K562 (cell line): ENCODE data around the gene NANS. TPM values are rescaled to one million over a fixed set of nuclear protein-coding genes. Genes with fewer than 3 reads are reported as not detected.

Source experiments
- DMBX1 ChIP-seq: fragments of 250-450 bp; sonication (Bioruptor Pico); IDR thresholded peaks from 2 replicates; pipeline ENCODE4 v1.8.0; 2022; ENCODE audit warnings: inconsistent platforms, mild to moderate bottlenecking, moderate library complexity, borderline replicate concordance
- GABPB1 ChIP-seq: sonication (generic); formaldehyde crosslinking; IDR thresholded peaks from 2 replicates; pipeline ENCODE4 v1.8.0; 2022; ENCODE audit warnings: mild to moderate bottlenecking, missing genetic modification reagents
- HDAC8 ChIP-seq: fragments of 450-650 bp; IDR thresholded peaks from 2 replicates; pipeline ENCODE4 v1.6.1; 2016; ENCODE audit warnings: mild to moderate bottlenecking, missing genetic modification characterization, moderate library complexity, missing compliant biosample characterization
- HIVEP1 ChIP-seq: fragments of 250-450 bp; sonication (Bioruptor Pico); IDR thresholded peaks from 2 replicates; pipeline ENCODE4 v1.4.0; 2020; ENCODE audit warnings: mild to moderate bottlenecking
- MAFG ChIP-seq: fragments of 450-650 bp; conservative IDR thresholded peaks from 2 replicates; pipeline ENCODE4 v1.6.1; 2016; ENCODE audit warnings: missing genetic modification characterization, missing compliant biosample characterization
- MAZ ChIP-seq, 2 experiments: fragments of 450-650 bp in 1 of 2; sonication (generic) in 1 of 2; formaldehyde crosslinking; IDR thresholded peaks in 1 of 2; conservative IDR thresholded peaks in 1 of 2; 2 replicates each; pipeline versions ENCODE4 v1.4.0 to v1.5.0; 2020; ENCODE audit warnings: mild to moderate bottlenecking in 1 of 2, missing genetic modification reagents in 1 of 2
- MCM7 ChIP-seq, 2 experiments: fragments of 450-650 bp; IDR thresholded peaks; 2 replicates each; pipeline ENCODE4 v1.6.1; 2016 to 2018
- MYBL2 ChIP-seq, 2 experiments: fragments of 450-650 bp in 1 of 2; sonication (generic) in 1 of 2; formaldehyde crosslinking in 1 of 2; IDR thresholded peaks; 2 replicates each; pipeline versions ENCODE4 v1.6.1 to v1.8.1; 2017 to 2022; ENCODE audit warnings: borderline replicate concordance in 1 of 2, inconsistent platforms in 1 of 2, low read depth in 1 of 2, mild to moderate bottlenecking in 1 of 2, missing genetic modification reagents in 1 of 2, moderate library complexity in 1 of 2
- NCOA4 ChIP-seq: fragments of 450-650 bp; IDR thresholded peaks from 2 replicates; pipeline ENCODE4 v1.6.1; 2018; ENCODE audit warnings: mild to moderate bottlenecking; ENCODE audit not compliant: partially characterized antibody
- NFXL1 ChIP-seq: fragments of 450-650 bp; formaldehyde crosslinking; IDR thresholded peaks from 2 replicates; pipeline ENCODE4 v1.4.0; 2021; ENCODE audit warnings: mild to moderate bottlenecking
- NR4A1 ChIP-seq, 2 experiments: fragments of 250-450 bp in 1 of 2; fragments of 450-650 bp in 1 of 2; sonication (Bioruptor Pico) in 1 of 2; IDR thresholded peaks; 2 replicates each; pipeline versions ENCODE4 v1.4.0 to v1.6.1; 2016 to 2020; ENCODE audit warnings: mild to moderate bottlenecking in 2 of 2, missing compliant biosample characterization in 1 of 2, missing genetic modification characterization in 1 of 2, moderate library complexity in 1 of 2
- PURB ChIP-seq: sonication (generic); formaldehyde crosslinking; IDR thresholded peaks from 2 replicates; pipeline ENCODE4 v1.9.0; 2021; ENCODE audit warnings: low read depth, mild to moderate bottlenecking, missing genetic modification reagents
- ZNF41 ChIP-seq: fragments of 250-450 bp; sonication (Bioruptor Pico); conservative IDR thresholded peaks from 2 replicates; pipeline ENCODE4 v1.4.0; 2020; ENCODE audit warnings: mild to moderate bottlenecking
- ZNF75A ChIP-seq: fragments of 450-650 bp; formaldehyde crosslinking; IDR thresholded peaks from 2 replicates; pipeline ENCODE4 v1.4.0; 2020; ENCODE audit warnings: mild to moderate bottlenecking
- polyA plus RNA-seq, 8 experiments: library from polyadenylated mRNA; depleted of rRNA in 4 of 8; stranded (reverse) in 5 of 8; unstranded in 3 of 8; fragments of >200 nt; fragmentation: Nextera tagmentation in 2 of 8; fragmentation: Illumina TruSeq in 1 of 8; extraction: Ambion mirVana in 2 of 8; extraction: Trizol in 1 of 8; gene quantifications; 2 replicates each; pipeline versions ENCODE4 v1.2.1 to v1.2.3, GENCODE V29; 2011 to 2014; ENCODE audit warnings: inconsistent platforms in 1 of 8, missing spikeins in 1 of 8
- total RNA-seq, 7 experiments: library from RNA; depleted of rRNA in 6 of 7; stranded (reverse); fragments of >200 nt in 6 of 7; fragmentation: Illumina TruSeq in 2 of 7; extraction: Trizol in 2 of 7; gene quantifications; 2 replicates each; pipeline versions ENCODE4 v1.2.1 to v1.2.3, GENCODE V29; 2011 to 2021; ENCODE audit warnings: low replicate concordance in 1 of 7
- TF ChIP-seq, protein P1 (sequence below): fragments of 250-450 bp; sonication (Bioruptor Pico); IDR thresholded peaks from 2 replicates; pipeline ENCODE4 v1.8.0; 2021; ENCODE audit warnings: mild to moderate bottlenecking, moderate library complexity
- TF ChIP-seq, protein P2 (sequence below): fragments of 450-650 bp; formaldehyde crosslinking; IDR thresholded peaks from 2 replicates; pipeline ENCODE4 v1.4.0; 2020; ENCODE audit warnings: mild to moderate bottlenecking, moderate library complexity
- TF ChIP-seq, protein P3 (sequence below): fragments of 250-450 bp; sonication (Bioruptor Pico); IDR thresholded peaks from 2 replicates; pipeline ENCODE4 v1.8.0; 2022; ENCODE audit warnings: inconsistent platforms
- TF ChIP-seq, protein P4 (sequence below): fragments of 450-650 bp; IDR thresholded peaks from 2 replicates; pipeline ENCODE4 v1.6.1; 2016; ENCODE audit warnings: missing biosample characterization, missing genetic modification characterization
- TF ChIP-seq, protein P5 (sequence below): fragments of 250-450 bp; sonication (Bioruptor Pico); IDR thresholded peaks from 2 replicates; pipeline ENCODE4 v1.4.0; 2020; ENCODE audit warnings: mild to moderate bottlenecking

Gene NANS
- total and polyA plus RNA-seq, 9 of the 15 experiments (the other 6 are each of a cell fraction or from before 2014, with no cell fraction given): 37.1 to 181 (median 137) TPM

DNA sequence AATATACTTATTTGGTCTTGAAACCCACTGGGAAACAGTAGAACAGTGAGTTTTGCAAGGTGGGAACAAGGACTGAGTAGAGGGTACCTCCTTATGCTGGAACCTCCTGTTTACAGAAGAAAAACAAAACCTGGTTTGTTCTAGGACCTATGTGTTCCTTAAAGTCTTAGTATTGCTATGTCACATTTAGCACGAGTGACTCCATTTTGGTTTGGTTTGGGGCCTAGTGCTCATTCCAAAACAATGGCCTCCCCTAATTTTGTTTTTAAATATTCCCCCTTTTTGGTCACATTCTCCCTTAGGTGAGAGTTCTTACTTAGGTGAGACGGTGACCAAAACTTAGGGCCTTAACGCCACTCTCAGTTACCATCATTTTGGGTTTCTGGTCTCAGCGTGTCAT lies 6.2 kb upstream of the NANS start (continued):
- TF ChIP-seq, protein P1, sequence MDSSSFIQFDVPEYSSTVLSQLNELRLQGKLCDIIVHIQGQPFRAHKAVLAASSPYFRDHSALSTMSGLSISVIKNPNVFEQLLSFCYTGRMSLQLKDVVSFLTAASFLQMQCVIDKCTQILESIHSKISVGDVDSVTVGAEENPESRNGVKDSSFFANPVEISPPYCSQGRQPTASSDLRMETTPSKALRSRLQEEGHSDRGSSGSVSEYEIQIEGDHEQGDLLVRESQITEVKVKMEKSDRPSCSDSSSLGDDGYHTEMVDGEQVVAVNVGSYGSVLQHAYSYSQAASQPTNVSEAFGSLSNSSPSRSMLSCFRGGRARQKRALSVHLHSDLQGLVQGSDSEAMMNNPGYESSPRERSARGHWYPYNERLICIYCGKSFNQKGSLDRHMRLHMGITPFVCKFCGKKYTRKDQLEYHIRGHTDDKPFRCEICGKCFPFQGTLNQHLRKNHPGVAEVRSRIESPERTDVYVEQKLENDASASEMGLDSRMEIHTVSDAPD (CRISPR knock-in tag): 0 out of 2 replicates have a peak, but pooled peaks have one; percentile 42
- TF ChIP-seq ZNF41 (CRISPR knock-in tag): peak; percentile 89
- no peak for TF ChIP-seq NCOA4
- TF ChIP-seq MAZ (CRISPR knock-in tag; conservative IDR thresholded peaks at IDR 0.05 in 1 of 2, IDR thresholded peaks at IDR 0.05 in 1 of 2): peak in 1 of 2 experiments; percentile 51; a peak in 2 of 4 replicates
- TF ChIP-seq DMBX1 (CRISPR knock-in tag): peak; percentile 97
- no peak for TF ChIP-seq MYBL2 (IDR thresholded peaks at IDR 0.05; ENCODE audit: low read depth)
- no peak for TF ChIP-seq MYBL2 (CRISPR knock-in tag; IDR thresholded peaks at IDR 0.05; ENCODE audit: borderline replicate concordance)
- TF ChIP-seq PURB (CRISPR knock-in tag): no peak
- TF ChIP-seq, protein P2, sequence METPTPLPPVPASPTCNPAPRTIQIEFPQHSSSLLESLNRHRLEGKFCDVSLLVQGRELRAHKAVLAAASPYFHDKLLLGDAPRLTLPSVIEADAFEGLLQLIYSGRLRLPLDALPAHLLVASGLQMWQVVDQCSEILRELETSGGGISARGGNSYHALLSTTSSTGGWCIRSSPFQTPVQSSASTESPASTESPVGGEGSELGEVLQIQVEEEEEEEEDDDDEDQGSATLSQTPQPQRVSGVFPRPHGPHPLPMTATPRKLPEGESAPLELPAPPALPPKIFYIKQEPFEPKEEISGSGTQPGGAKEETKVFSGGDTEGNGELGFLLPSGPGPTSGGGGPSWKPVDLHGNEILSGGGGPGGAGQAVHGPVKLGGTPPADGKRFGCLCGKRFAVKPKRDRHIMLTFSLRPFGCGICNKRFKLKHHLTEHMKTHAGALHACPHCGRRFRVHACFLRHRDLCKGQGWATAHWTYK: peak; percentile 91
- 0 out of 2 replicates have a peak, but pooled peaks have one; percentile 25 for TF ChIP-seq NR4A1 (CRISPR knock-in tag; IDR thresholded peaks at IDR 0.05)
- TF ChIP-seq NR4A1 (tag; IDR thresholded peaks at IDR 0.05): peak; percentile 96
- TF ChIP-seq NFXL1 (CRISPR knock-in tag): peak; percentile 80; the same call in 1 of the 2 replicates
- TF ChIP-seq MCM7 (IDR thresholded peaks at IDR 0.05): no peak
- TF ChIP-seq HIVEP1 (CRISPR knock-in tag): 0 out of 2 replicates have a peak, but pooled peaks have one; percentile 75
- TF ChIP-seq, protein P3, sequence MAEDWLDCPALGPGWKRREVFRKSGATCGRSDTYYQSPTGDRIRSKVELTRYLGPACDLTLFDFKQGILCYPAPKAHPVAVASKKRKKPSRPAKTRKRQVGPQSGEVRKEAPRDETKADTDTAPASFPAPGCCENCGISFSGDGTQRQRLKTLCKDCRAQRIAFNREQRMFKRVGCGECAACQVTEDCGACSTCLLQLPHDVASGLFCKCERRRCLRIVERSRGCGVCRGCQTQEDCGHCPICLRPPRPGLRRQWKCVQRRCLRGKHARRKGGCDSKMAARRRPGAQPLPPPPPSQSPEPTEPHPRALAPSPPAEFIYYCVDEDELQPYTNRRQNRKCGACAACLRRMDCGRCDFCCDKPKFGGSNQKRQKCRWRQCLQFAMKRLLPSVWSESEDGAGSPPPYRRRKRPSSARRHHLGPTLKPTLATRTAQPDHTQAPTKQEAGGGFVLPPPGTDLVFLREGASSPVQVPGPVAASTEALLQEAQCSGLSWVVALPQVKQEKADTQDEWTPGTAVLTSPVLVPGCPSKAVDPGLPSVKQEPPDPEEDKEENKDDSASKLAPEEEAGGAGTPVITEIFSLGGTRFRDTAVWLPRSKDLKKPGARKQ (CRISPR knock-in tag): 0 out of 2 replicates have a peak, but pooled peaks have one; percentile 26
- no peak for TF ChIP-seq MAFG (tag)
- TF ChIP-seq, protein P4, sequence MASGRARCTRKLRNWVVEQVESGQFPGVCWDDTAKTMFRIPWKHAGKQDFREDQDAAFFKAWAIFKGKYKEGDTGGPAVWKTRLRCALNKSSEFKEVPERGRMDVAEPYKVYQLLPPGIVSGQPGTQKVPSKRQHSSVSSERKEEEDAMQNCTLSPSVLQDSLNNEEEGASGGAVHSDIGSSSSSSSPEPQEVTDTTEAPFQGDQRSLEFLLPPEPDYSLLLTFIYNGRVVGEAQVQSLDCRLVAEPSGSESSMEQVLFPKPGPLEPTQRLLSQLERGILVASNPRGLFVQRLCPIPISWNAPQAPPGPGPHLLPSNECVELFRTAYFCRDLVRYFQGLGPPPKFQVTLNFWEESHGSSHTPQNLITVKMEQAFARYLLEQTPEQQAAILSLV (tag): peak; percentile 94
- no peak for TF ChIP-seq GABPB1 (CRISPR knock-in tag)
- peak; percentile 94 for TF ChIP-seq HDAC8
- TF ChIP-seq ZNF75A (CRISPR knock-in tag): peak; percentile 29; the same call in 1 of the 2 replicates
- TF ChIP-seq, protein P5, sequence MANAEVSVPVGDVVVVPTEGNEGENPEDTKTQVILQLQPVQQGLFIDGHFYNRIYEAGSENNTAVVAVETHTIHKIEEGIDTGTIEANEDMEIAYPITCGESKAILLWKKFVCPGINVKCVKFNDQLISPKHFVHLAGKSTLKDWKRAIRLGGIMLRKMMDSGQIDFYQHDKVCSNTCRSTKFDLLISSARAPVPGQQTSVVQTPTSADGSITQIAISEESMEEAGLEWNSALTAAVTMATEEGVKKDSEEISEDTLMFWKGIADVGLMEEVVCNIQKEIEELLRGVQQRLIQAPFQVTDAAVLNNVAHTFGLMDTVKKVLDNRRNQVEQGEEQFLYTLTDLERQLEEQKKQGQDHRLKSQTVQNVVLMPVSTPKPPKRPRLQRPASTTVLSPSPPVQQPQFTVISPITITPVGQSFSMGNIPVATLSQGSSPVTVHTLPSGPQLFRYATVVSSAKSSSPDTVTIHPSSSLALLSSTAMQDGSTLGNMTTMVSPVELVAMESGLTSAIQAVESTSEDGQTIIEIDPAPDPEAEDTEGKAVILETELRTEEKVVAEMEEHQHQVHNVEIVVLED: 0 out of 2 replicates have a peak, but pooled peaks have one; percentile 42
